A673 (cell line): ENCODE data around the gene HEATR1. TPM values are rescaled to one million over a fixed set of nuclear protein-coding genes. Genes with fewer than 3 reads are reported as not detected.
"Not testable (repeated sequence)": the region's sequence is repeated elsewhere in the genome, so short reads cannot be mapped to it uniquely, and the experiment has no call there.

Source experiments
- BruUV-seq: library from RNA; stranded (reverse); fragments of 400-500 nt; replicated peaks from 2 replicates; lab custom pipeline; 2021; lab: Mats Ljungman, UMichigan
- CTCF ChIA-PET: fragments of 300-600 bp; sonication (Branson Sonifier 250); formaldehyde crosslinking; loops from one replicate; lab custom pipeline; 2022; ENCODE audit warnings: antibody characterized with exemption; lab: Charles Lee
- POLR2A ChIA-PET: fragments of 300-600 bp; sonication (Branson Sonifier 250); formaldehyde crosslinking; loops from one replicate; lab custom pipeline; 2022; ENCODE audit warnings: antibody characterized with exemption; ENCODE audit not compliant: low non-redundant PET; lab: Charles Lee
- DNase-seq: peaks from one replicate; pipeline ENCODE4 v3.0.0-alpha.2; 2015; ENCODE audit warnings: low spot score
- H3K27ac ChIP-seq: fragments of 200-600 bp; sonication (generic); 2 replicates; pipeline ENCODE4 v1.5.1; 2016; ENCODE audit warnings: mixed run types, low read depth, mild to moderate bottlenecking, mixed read lengths, antibody characterized with exemption, low read length; ENCODE audit not compliant: poor library complexity, severe bottlenecking
- H3K27me3 ChIP-seq: fragments of 200-600 bp; sonication (generic); replicated peaks from 2 replicates; pipeline ENCODE4 v1.6.1; 2017; ENCODE audit warnings: mixed run types, low read depth, mild to moderate bottlenecking, mixed read lengths, antibody characterized with exemption, low read length; ENCODE audit not compliant: insufficient read depth, poor library complexity
- H3K36me3 ChIP-seq: fragments of 200-600 bp; sonication (generic); 2 replicates; pipeline ENCODE4 v1.6.1; 2016; ENCODE audit warnings: mixed run types, mild to moderate bottlenecking, mixed read lengths, antibody characterized with exemption, low read length; ENCODE audit not compliant: insufficient read depth, poor library complexity, severe bottlenecking
- H3K4me1 ChIP-seq: fragments of 200-600 bp; sonication (generic); 2 replicates; pipeline ENCODE4 v1.6.1; 2017; ENCODE audit warnings: mixed run types, mild to moderate bottlenecking, mixed read lengths, antibody characterized with exemption, low read length; ENCODE audit not compliant: insufficient read depth, poor library complexity, severe bottlenecking
- H3K4me3 ChIP-seq: fragments of 200-600 bp; sonication (generic); 2 replicates; pipeline ENCODE4 v1.5.1; 2016; ENCODE audit warnings: low read depth, mixed run types, mild to moderate bottlenecking, mixed read lengths, low read length; ENCODE audit not compliant: poor library complexity, severe bottlenecking
- H3K9me3 ChIP-seq: fragments of 200-600 bp; sonication (generic); 2 replicates; pipeline ENCODE4 v1.6.1; 2016; ENCODE audit warnings: mixed run types, low read depth, mild to moderate bottlenecking, mixed read lengths, antibody characterized with exemption, low read length; ENCODE audit not compliant: poor library complexity, severe bottlenecking
- CTCF ChIP-seq: fragments of 300-800, 200-600 bp; sonication (generic); conservative IDR thresholded peaks from 2 replicates; pipeline ENCODE4 v1.5.1; 2017; ENCODE audit warnings: low read depth, mild to moderate bottlenecking, antibody characterized with exemption, low read length, moderate library complexity, mixed read lengths
- EZH2 ChIP-seq: fragments of 200-600 bp; sonication (generic); IDR thresholded peaks from 2 replicates; pipeline ENCODE4 v1.6.1; 2017; ENCODE audit warnings: borderline replicate concordance, low read depth, mild to moderate bottlenecking, mixed read lengths, antibody characterized with exemption, low read length; ENCODE audit not compliant: poor library complexity, severe bottlenecking
- intact Hi-C: fragments of 100-400 bp; cut with micrococcal nuclease; formaldehyde crosslinking; loops from one replicate; pipeline ENCODE4 v1.10.0; 2022; ENCODE audit not compliant: unreplicated experiment
- total RNA-seq: library from RNA; stranded (reverse); gene quantifications from 2 replicates; pipeline ENCODE4 v1.2.3, GENCODE V29; 2021

The HEATR1 gene
- total RNA-seq, 1 experiment from 2014 or later: 59.7 TPM

GRCh38 chr1:236507022-236507700 is 97.2 kb downstream of the HEATR1 start:
- Histone ChIP-seq H3K27me3 (no peaks in the 10 kb centered on the region), H3K27ac (no peak overlapping the region), H3K36me3 (no peaks in the 10 kb centered on the region), H3K4me3 (no peak overlapping the region), H3K9me3 (no peaks in the 10 kb centered on the region), H3K4me1 (peaks cover 18% of the 10 kb centered on the region)
- intact Hi-C loops: no loop called here
- CTCF ChIA-PET: no interaction called here
- TF ChIP-seq CTCF: no peak
- TF ChIP-seq EZH2: no peak
- POLR2A ChIA-PET: no interaction called here
- no TSS peak for BruUV-seq
- DNase-seq: peak; percentile 76

GRCh38 chr1:236504338-236504737 is 100.0 kb downstream of the HEATR1 start:
- H3K27ac ChIP-seq, POLR2A ChIA-PET, DNase-seq, BruUV-seq, intact Hi-C loops, H3K4me3 ChIP-seq, CTCF ChIA-PET, H3K9me3 ChIP-seq, H3K27me3 ChIP-seq, H3K36me3 ChIP-seq: not testable (repeated sequence)
- peaks cover 18% of the 10 kb centered on the region for H3K4me1 ChIP-seq

GRCh38 chr1:236502972-236503639 is 101.2 kb downstream of the HEATR1 start:
- TF ChIP-seq CTCF: no peak
- TF ChIP-seq EZH2: no peak
- ChIA-PET POLR2A (interaction anchor here (0.6 kb wide), 1 partner anchor 91 kb away, joined by 3 read pairs; no protein-coding TSS in a partner anchor), CTCF (no interaction called here)
- no peaks in the 10 kb centered on the region for H3K27me3 ChIP-seq
- intact Hi-C loops: no loop called here
- H3K4me1 ChIP-seq: peaks cover 18% of the 10 kb centered on the region
- H3K4me3 ChIP-seq: peak overlapping the region; percentile 12
- peak; percentile 68 for DNase-seq
- H3K36me3 ChIP-seq: no peaks in the 10 kb centered on the region
- BruUV-seq: no TSS peak
- peak overlapping the region; percentile 67 for H3K27ac ChIP-seq
- no peaks in the 10 kb centered on the region for H3K9me3 ChIP-seq
